H7 (cell line): Measurements from ENCODE around the gene UST. TPM values are rescaled to one million over a fixed set of nuclear protein-coding genes. Genes with fewer than 3 reads are reported as not detected.

Experiments used
- DNase-seq: peaks from one replicate; pipeline ENCODE4 v3.0.0; 2012
- H3K27me3 ChIP-seq: 2 replicates; pipeline ENCODE4 v1.6.0; 2011; ENCODE audit warnings: mild to moderate bottlenecking, low read length; ENCODE audit not compliant: control insufficient read depth, insufficient read depth
- H3K36me3 ChIP-seq: replicated peaks from 2 replicates; pipeline ENCODE4 v1.5.1; 2011; ENCODE audit warnings: low read length; ENCODE audit not compliant: control insufficient read depth, insufficient read depth
- H3K4me3 ChIP-seq: 2 replicates; pipeline ENCODE4 v1.5.1; 2011; ENCODE audit warnings: low read depth, mild to moderate bottlenecking, control low read depth, low read length, moderate library complexity; ENCODE audit not compliant: insufficient read depth
- total RNA-seq: library from RNA; depleted of rRNA; stranded (reverse); fragments of >200 nt; shearing (Covaris generic); gene quantifications from 2 replicates; pipeline ENCODE4 v1.2.3, GENCODE V29; 2014

UST gene
- total RNA-seq, 1 experiment from 2014 or later = 32.6 TPM

DNA sequence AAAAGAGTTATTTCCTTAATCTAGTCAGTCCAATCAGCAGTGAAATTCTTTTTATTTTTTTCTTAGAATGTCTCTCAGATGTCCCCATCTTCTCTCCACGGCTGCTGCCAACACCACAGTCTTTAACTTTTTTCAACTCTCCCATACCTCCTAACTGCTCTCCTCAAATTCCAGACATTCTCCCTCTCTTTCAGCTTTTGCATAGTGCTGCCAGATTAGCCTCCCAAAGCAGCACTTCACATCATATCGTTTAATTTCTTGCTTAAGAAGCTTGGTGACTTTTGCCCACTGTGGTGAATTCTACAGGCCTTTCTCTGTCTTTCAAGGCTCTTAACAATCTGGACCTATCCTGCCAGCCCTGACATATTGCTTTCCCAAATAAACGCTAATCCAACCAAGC, 233.4 kb downstream of the UST start:
- Histone ChIP-seq H3K27me3 (no peaks in the 10 kb centered on the region), H3K36me3 (no peaks in the 10 kb centered on the region), H3K4me3 (no peak overlapping the region)
- DNase-seq = no peak

DNA sequence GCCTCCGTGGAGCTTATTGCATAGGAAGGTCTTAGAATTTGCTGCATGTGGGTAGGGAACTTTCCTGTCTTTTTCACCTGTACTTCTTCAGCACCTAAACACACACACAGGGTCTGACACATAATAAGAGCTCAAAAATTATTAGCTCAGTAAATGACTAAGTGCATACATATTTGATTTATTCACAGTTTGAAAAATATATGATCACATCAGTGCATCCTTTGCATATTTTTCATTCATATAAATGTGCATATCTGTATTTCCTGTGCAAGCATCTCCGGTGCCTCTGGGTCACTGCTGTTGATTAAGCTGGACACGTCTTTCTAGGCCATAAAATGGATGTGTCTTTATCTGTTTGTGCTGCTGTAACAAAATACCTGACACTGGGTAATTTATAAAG, 234.7 kb downstream of the UST start:
- no peak overlapping the region for H3K4me3 ChIP-seq
- H3K36me3 ChIP-seq = no peaks in the 10 kb centered on the region; the same call in 1 of the 2 replicates
- no peak for DNase-seq
- H3K27me3 ChIP-seq = no peaks in the 10 kb centered on the region

GRCh38 chr6:148983101-148983761, 236.4 kb downstream of the UST start:
- DNase-seq = no peak
- Histone ChIP-seq H3K4me3 (no peak overlapping the region), H3K36me3 (no peaks in the 10 kb centered on the region; the same call in 1 of the 2 replicates), H3K27me3 (no peaks in the 10 kb centered on the region)

DNA sequence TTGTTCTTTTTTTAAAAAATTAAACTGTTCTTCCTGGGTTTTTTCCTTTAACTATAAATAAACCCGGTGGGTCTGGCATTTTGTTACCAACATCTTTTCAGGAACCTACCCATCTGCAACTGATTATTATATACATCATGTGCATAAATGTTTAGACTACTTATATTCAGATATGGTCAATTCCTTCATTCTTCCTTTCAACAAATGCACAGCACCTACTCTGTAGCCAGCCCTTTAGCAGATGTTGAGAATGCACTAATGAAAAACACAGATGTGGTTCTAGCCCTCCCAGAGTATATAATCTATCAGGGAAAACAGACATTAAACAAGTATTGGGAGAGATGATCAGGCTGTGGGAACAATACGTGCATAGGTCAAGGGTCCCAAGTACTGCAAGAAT, 237.1 kb downstream of the UST start:
- Histone ChIP-seq H3K36me3 (no peaks in the 10 kb centered on the region; the same call in 1 of the 2 replicates), H3K4me3 (no peak overlapping the region), H3K27me3 (no peaks in the 10 kb centered on the region)
- DNase-seq = no peak

DNA sequence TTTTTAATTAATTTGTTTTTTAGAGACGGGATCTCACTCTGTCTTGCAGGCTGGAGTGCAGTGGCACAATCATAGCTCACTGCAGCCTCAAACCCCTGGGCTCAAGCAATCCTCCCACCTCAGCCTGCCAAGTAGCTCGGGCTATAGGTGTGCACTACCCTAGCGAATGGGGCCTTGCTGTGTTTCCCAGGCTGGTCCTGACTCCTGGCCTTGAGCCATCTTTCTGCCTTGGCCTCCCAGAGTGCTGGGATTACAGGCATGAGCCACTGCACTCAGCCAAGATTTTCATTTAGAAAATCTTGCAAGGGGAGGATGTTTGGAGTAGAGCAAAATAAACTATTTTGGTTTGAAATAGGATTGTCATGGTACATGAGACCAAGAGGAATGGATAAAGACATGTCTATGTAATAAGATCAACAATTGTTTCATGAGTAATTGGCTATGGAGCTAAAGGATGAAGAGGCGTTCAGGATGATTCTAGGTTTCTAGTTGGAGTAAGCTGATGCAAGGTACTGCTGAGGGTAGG, 237.8 kb downstream of the UST start:
- no peak overlapping the region for H3K4me3 ChIP-seq
- no peak for DNase-seq

DNA sequence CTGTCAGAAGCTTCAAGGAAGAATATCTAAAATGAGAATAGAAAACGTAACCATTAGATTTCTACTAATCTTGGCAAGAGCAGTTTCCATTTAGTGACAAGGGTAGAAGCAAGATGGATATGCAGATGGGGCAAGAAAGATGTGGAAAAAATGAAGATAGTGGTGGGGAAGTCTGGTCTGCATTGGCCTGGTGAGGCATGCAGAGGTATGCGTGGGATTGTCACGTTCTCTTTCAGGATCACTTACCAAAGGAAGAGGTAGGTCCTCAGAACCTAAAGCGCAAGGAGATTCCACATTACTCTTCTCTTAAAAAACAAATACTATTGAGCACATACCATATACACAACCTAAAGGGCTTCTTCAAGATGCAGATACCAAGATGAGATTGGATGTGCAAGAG, 238.7 kb downstream of the UST start:
- Histone ChIP-seq H3K36me3 (no peaks in the 10 kb centered on the region; the same call in 1 of the 2 replicates), H3K27me3 (no peaks in the 10 kb centered on the region), H3K4me3 (no peak overlapping the region)
- DNase-seq = no peak

More for the DNA sequence above, 237.8 kb downstream of the UST start:
- no peaks in the 10 kb centered on the region for H3K27me3 ChIP-seq
- H3K36me3 ChIP-seq = no peaks in the 10 kb centered on the region; the same call in 1 of the 2 replicates

GRCh38 chr6:148986608-148987007, 239.8 kb downstream of the UST start:
- Histone ChIP-seq H3K36me3 (no peaks in the 10 kb centered on the region; the same call in 1 of the 2 replicates), H3K4me3 (no peak overlapping the region), H3K27me3 (no peaks in the 10 kb centered on the region)
- no peak for DNase-seq

GRCh38 chr6:148987982-148988381, 241.2 kb downstream of the UST start:
- H3K4me3 ChIP-seq = no peak overlapping the region
- no peaks in the 10 kb centered on the region for H3K27me3 ChIP-seq
- H3K36me3 ChIP-seq = no peaks in the 10 kb centered on the region; the same call in 1 of the 2 replicates
- no peak for DNase-seq

DNA sequence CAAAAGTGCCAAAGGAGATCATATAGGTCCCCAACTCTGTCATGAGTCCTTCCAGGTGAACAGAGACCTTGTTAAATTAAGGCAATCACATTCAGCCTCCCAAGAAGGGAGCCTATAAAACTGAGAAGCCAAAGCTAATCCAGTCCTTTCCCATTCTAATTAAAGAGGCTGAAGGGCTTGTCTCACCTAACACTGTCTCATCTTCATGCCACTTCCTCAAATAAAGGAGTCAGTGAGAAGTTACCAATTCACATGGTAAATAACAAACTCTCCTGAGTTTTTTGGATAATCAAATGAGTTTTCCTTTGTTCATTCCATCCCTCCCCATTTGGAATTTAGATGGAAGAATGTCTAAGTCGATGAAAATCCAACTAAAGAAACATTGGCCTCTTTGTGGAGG, 242.8 kb downstream of the UST start:
- no peak overlapping the region for H3K4me3 ChIP-seq
- peak; percentile 26 for DNase-seq
- H3K27me3 ChIP-seq = no peaks in the 10 kb centered on the region
- H3K36me3 ChIP-seq = no peaks in the 10 kb centered on the region; the same call in 1 of the 2 replicates

- H3K4me3 ChIP-seq = no peak overlapping the region
- no peaks in the 10 kb centered on the region for H3K27me3 ChIP-seq
- no peaks in the 10 kb centered on the region; the same call in 1 of the 2 replicates for H3K36me3 ChIP-seq
- no peak for DNase-seq
Measured at GRCh38 chr6:148990403-148990802, 243.6 kb downstream of the UST start.

GRCh38 chr6:148996815-148997214, 250.0 kb downstream of the UST start:
- Histone ChIP-seq H3K4me3 (no peak overlapping the region), H3K36me3 (no peaks in the 10 kb centered on the region; the same call in 1 of the 2 replicates), H3K27me3 (no peaks in the 10 kb centered on the region)
- no peak for DNase-seq

- H3K27me3 ChIP-seq = no peaks in the 10 kb centered on the region
- DNase-seq = no peak
- H3K4me3 ChIP-seq = no peak overlapping the region
- no peaks in the 10 kb centered on the region; the same call in 1 of the 2 replicates for H3K36me3 ChIP-seq
Measured at GRCh38 chr6:148997865-148998264, 251.0 kb downstream of the UST start.

DNA sequence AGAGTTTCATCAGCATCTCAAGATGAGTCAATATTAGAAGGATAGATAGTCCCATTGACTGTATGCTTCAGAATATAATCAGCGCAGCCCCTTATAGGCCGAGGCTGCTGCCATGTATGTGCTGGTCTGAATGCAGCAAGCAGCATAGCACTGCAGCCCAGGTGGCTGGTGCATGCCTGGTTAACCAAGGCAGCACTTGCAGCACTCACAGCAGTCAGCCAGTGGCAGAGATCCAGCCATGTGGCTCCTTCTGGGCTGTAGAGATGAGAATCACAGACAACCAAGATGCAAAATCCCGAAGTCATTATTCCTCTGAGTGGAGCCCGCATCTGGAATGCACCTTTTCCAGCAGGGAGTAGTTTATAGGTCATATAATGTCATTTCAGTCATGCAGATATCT, 251.9 kb downstream of the UST start:
- Histone ChIP-seq H3K27me3 (no peaks in the 10 kb centered on the region), H3K4me3 (no peak overlapping the region), H3K36me3 (no peaks in the 10 kb centered on the region; the same call in 1 of the 2 replicates)
- no peak for DNase-seq

DNA sequence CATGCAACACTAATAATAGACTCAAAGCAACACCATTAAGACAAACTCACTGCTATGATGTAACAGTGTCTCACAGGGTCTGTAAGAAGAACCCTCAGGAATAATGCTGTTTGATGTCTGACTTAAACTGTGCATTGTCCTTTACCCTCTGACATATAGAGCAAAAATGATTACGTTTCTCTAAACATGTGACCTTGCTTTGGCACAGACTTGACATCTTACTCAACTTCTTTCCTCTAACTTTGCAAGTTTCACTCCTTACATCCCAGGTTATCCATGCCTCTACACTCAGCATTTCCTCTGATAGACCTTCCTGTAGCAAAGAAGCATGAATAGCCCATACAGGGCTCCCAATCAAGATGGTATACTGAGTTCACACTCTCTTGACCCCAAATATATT, 252.7 kb downstream of the UST start:
- no peak for DNase-seq
- Histone ChIP-seq H3K4me3 (no peak overlapping the region), H3K27me3 (no peaks in the 10 kb centered on the region), H3K36me3 (no peaks in the 10 kb centered on the region; the same call in 1 of the 2 replicates)

GRCh38 chr6:148999929-149000468, 253.2 kb downstream of the UST start:
- Histone ChIP-seq H3K4me3 (no peak overlapping the region), H3K27me3 (no peaks in the 10 kb centered on the region), H3K36me3 (no peaks in the 10 kb centered on the region; the same call in 1 of the 2 replicates)
- no peak for DNase-seq
